HCT116 (cell line): ENCODE data around the gene ANTKMT. TPM values are rescaled to one million over a fixed set of nuclear protein-coding genes. Genes with fewer than 3 reads are reported as not detected.

Experiments
- ATAC-seq: fragments of 200-7000 bp; cut with Tn5 transposase; 2 replicates; pipeline ENCODE4 v1.9.1; 2020; ENCODE audit warnings: mild to moderate bottlenecking, moderate library complexity
- BruUV-seq: library from RNA; stranded (reverse); fragments of 400-500 nt; replicated peaks from 2 replicates; lab custom pipeline; 2021; lab: Mats Ljungman, UMichigan
- CTCF ChIA-PET: fragments of 300-600 bp; sonication (Branson Sonifier 250); formaldehyde crosslinking; loops from one replicate; lab custom pipeline; 2021; ENCODE audit warnings: antibody characterized with exemption; lab: Charles Lee
- POLR2A ChIA-PET: fragments of 300-600, 350-600 bp; sonication (Branson Sonifier 250); formaldehyde crosslinking; loops from one replicate; lab custom pipeline; 2021; ENCODE audit warnings: antibody characterized with exemption; lab: Charles Lee
- RAD21 ChIA-PET, 2 experiments: fragments of 300-600 bp; sonication (Branson Sonifier 250); formaldehyde crosslinking; loops; one replicate each; lab custom pipeline; 2023; ENCODE audit warnings: low total read pairs in 2 of 2; ENCODE audit not compliant: uncharacterized antibody in 2 of 2, unreplicated experiment in 2 of 2, low non-redundant PET in 1 of 2; lab: Charles Lee
- DNase-seq: peaks from one replicate; pipeline ENCODE4 v3.0.0-alpha.2; 2010; ENCODE audit warnings: low read depth, low spot score
- H2AFZ ChIP-seq: fragments of 200-600 bp; shearing (Covaris generic), sonication (generic); 2 replicates; pipeline ENCODE4 v1.6.1; 2017; ENCODE audit warnings: low read depth, mixed run types, mixed read lengths, antibody characterized with exemption, low read length; ENCODE audit not compliant: poor library complexity, severe bottlenecking
- H3K27ac ChIP-seq: 2 replicates; pipeline ENCODE4 v1.5.1; 2012; ENCODE audit warnings: low read depth, low read length
- H3K27me3 ChIP-seq: fragments of 200-600 bp; sonication (generic); 2 replicates; pipeline ENCODE4 v1.6.1; 2016; ENCODE audit warnings: mixed run types, low read length, mixed read lengths; ENCODE audit not compliant: insufficient read depth
- H3K36me3 ChIP-seq, 2 experiments: fragments of 200-500 bp in 1 of 2; fragments of 200-600 bp in 1 of 2; sonication (Bioruptor generic) in 1 of 2; sonication (generic) in 1 of 2; 2 replicates each; pipeline versions ENCODE4 v1.5.1 to v1.6.1; 2014 to 2016; ENCODE audit warnings: low read length in 2 of 2, inconsistent platforms in 1 of 2, mixed read lengths in 1 of 2, mixed run types in 1 of 2; ENCODE audit not compliant: insufficient read depth in 2 of 2, control insufficient read depth in 1 of 2
- H3K4me1 ChIP-seq, 2 experiments: fragments of 200-600 bp in 1 of 2; sonication (generic) in 1 of 2; 2 replicates each; pipeline versions ENCODE4 v1.5.1 to v1.6.1; 2012 to 2017; ENCODE audit warnings: low read length in 2 of 2, inconsistent platforms in 1 of 2, mild to moderate bottlenecking in 1 of 2, mixed read lengths in 1 of 2, mixed run types in 1 of 2, moderate library complexity in 1 of 2; ENCODE audit not compliant: insufficient read depth in 2 of 2, control insufficient read depth in 1 of 2
- H3K4me2 ChIP-seq: fragments of 200-600 bp; sonication (generic); 2 replicates; pipeline ENCODE4 v1.6.1; 2017; ENCODE audit warnings: mixed run types, low read length, mixed read lengths
- H3K4me3 ChIP-seq, 2 experiments: fragments of 200-600 bp in 1 of 2; sonication (generic) in 1 of 2; replicated peaks in 1 of 2; 2 replicates each; pipeline ENCODE4 v1.5.1; 2011 to 2016; ENCODE audit warnings: low read length in 2 of 2, control low read depth in 1 of 2, low read depth in 1 of 2, mild to moderate bottlenecking in 1 of 2, mixed read lengths in 1 of 2, mixed run types in 1 of 2
- H3K79me2 ChIP-seq: fragments of 200-600 bp; sonication (generic); 2 replicates; pipeline ENCODE4 v1.6.1; 2017; ENCODE audit warnings: mild to moderate bottlenecking, mixed run types, low read length, moderate library complexity, mixed read lengths; ENCODE audit not compliant: insufficient read depth
- H3K9ac ChIP-seq: fragments of 200-600 bp; sonication (generic); 2 replicates; pipeline ENCODE4 v1.6.1; 2016; ENCODE audit warnings: low read length, mixed read lengths
- H3K9me2 ChIP-seq: fragments of 200-600 bp; sonication (generic), shearing (Covaris generic); 2 replicates; pipeline ENCODE4 v1.6.1; 2017; ENCODE audit warnings: mixed run types, mild to moderate bottlenecking, moderate library complexity; ENCODE audit not compliant: insufficient read depth
- H3K9me3 ChIP-seq, 2 experiments: fragments of 200-500 bp in 1 of 2; fragments of 200-600 bp in 1 of 2; sonication (Bioruptor generic) in 1 of 2; sonication (generic) in 1 of 2; 2 replicates each; pipeline ENCODE4 v1.6.1; 2014 to 2017; ENCODE audit warnings: low read length in 2 of 2, mixed read lengths in 2 of 2, inconsistent platforms in 1 of 2, low read depth in 1 of 2, mild to moderate bottlenecking in 1 of 2, mixed run types in 1 of 2, moderate library complexity in 1 of 2; ENCODE audit not compliant: control insufficient read depth in 1 of 2, insufficient read depth in 1 of 2
- H4K20me1 ChIP-seq: fragments of 200-600 bp; sonication (generic), shearing (Covaris generic); 2 replicates; pipeline ENCODE4 v1.6.1; 2017; ENCODE audit warnings: mixed run types, mild to moderate bottlenecking, moderate library complexity; ENCODE audit not compliant: insufficient read depth
- CBX3 ChIP-seq: IDR thresholded peaks from 2 replicates; pipeline ENCODE4 v1.6.1; 2012; ENCODE audit warnings: low read depth
- CEBPB ChIP-seq: IDR thresholded peaks from 2 replicates; pipeline ENCODE4 v1.6.1; 2012; ENCODE audit warnings: low read depth
- EGR1 ChIP-seq: IDR thresholded peaks from 2 replicates; pipeline ENCODE4 v1.6.1; 2012; ENCODE audit warnings: low read depth
- ELF1 ChIP-seq: IDR thresholded peaks from 2 replicates; pipeline ENCODE4 v1.6.1; 2012; ENCODE audit warnings: low read depth, borderline replicate concordance
- EZH2phosphoT487 ChIP-seq: fragments of 200-600 bp; IDR thresholded peaks from 2 replicates; pipeline ENCODE4 v1.6.1; 2018; ENCODE audit warnings: antibody characterized with exemption, borderline replicate concordance
- JUND ChIP-seq: IDR thresholded peaks from 2 replicates; pipeline ENCODE4 v1.6.1; 2012
- POLR2A ChIP-seq: IDR thresholded peaks from 2 replicates; pipeline ENCODE4 v1.7.0; 2011; ENCODE audit warnings: borderline replicate concordance; ENCODE audit not compliant: insufficient read depth, insufficient read length; ENCODE audit errors: extremely low read depth
- POLR2AphosphoS5 ChIP-seq: IDR thresholded peaks from 2 replicates; pipeline ENCODE4 v1.6.1; 2011; ENCODE audit warnings: mild to moderate bottlenecking, low read depth, low read length, moderate library complexity
- RAD21 ChIP-seq: IDR thresholded peaks from 2 replicates; pipeline ENCODE4 v1.6.1; 2012; ENCODE audit warnings: low read depth, mild to moderate bottlenecking
- SP1 ChIP-seq: IDR thresholded peaks from 2 replicates; pipeline ENCODE4 v1.6.1; 2012; ENCODE audit warnings: low read depth
- SRF ChIP-seq: IDR thresholded peaks from 2 replicates; pipeline ENCODE4 v1.6.1; 2012; ENCODE audit warnings: low read depth
- ZFX ChIP-seq: fragments of 450-650 bp; IDR thresholded peaks from 2 replicates; pipeline ENCODE4 v1.6.1; 2017
- intact Hi-C: fragments of 100-400 bp; cut with micrococcal nuclease; formaldehyde crosslinking; loops from 2 replicates; pipeline ENCODE4 v1.10.0; 2022
- total RNA-seq: library from RNA; stranded (reverse); gene quantifications from one replicate; pipeline ENCODE4 v1.2.1, GENCODE V29; 2021; ENCODE audit not compliant: unreplicated experiment
- TF ChIP-seq, protein P1 (sequence below): IDR thresholded peaks from 2 replicates; pipeline ENCODE4 v1.6.1; 2011; ENCODE audit warnings: mild to moderate bottlenecking, low read length, moderate library complexity; ENCODE audit not compliant: insufficient replicate concordance; ENCODE audit errors: extremely low read depth
- TF ChIP-seq, protein P2 (sequence below), 3 experiments: fragments of 200-600 bp in 1 of 3; sonication (generic) in 1 of 3; IDR thresholded peaks in 2 of 3; conservative IDR thresholded peaks in 1 of 3; 2 replicates each; pipeline ENCODE4 v1.5.1; 2012 to 2017; ENCODE audit warnings: low read depth in 2 of 3, low read length in 2 of 3, antibody characterized with exemption in 1 of 3, borderline replicate concordance in 1 of 3, control low read depth in 1 of 3, mild to moderate bottlenecking in 1 of 3, mixed read lengths in 1 of 3, mixed run types in 1 of 3, moderate library complexity in 1 of 3; ENCODE audit not compliant: insufficient read depth in 1 of 3
- TF ChIP-seq, protein P3 (sequence below): IDR thresholded peaks from 2 replicates; pipeline ENCODE4 v1.6.1; 2012; ENCODE audit warnings: low read depth

The ANTKMT gene
- total RNA-seq, 1 experiment from 2014 or later: 65.4 TPM

DNA sequence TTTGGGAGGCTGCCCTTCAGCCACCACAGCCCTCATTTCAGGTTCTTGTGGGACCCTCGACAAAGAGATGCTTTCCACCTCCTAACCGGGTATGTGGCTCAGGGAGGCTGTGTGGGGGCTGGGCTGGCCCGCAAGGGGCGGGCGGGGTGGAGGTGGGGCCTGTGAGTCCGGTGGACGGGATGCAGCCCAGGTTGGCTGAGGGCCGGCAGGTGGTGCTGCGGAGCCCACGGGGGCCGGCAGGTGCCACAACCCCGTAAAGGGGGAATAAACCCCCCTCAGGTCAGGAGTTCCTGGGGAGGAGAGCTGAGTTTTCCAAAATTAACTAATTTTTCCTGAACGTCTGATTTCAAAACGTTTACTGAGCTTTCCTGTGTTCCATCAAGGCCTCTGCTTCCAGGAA lies 24.8 kb downstream of the ANTKMT start:
- POLR2A ChIA-PET: no interaction called here
- Histone ChIP-seq H3K4me2 (peak overlapping the region; percentile 39; the same call in 1 of the 2 replicates), H4K20me1 (no peaks in the 10 kb centered on the region), H3K4me1 (peaks cover 2 to 18% of the 10 kb centered on the region in 2 experiments; a peak in 3 of 4 replicates), H3K79me2 (no peaks in the 10 kb centered on the region), H3K36me3 (no peaks in the 10 kb centered on the region), H3K4me3 (no peak overlapping the region), H3K27me3 (no peaks in the 10 kb centered on the region), H3K9me3 (no peaks in the 10 kb centered on the region), H2AFZ (no peak overlapping the region), H3K9ac (no peak overlapping the region), H3K9me2 (no peaks in the 10 kb centered on the region), H3K27ac (no peak overlapping the region)
- ATAC-seq (peak; percentile 81), DNase-seq (no peak)
- CTCF ChIA-PET: interaction anchor here (1.7 to 2.7 kb wide), 2 partner anchors 16 to 39 kb away, joined by 9 to 11 read pairs; partner anchors contain the start of gene MSLN
- intact Hi-C loops: loop anchor here (2.0 kb wide), 1 partner anchor 39 kb away; no protein-coding TSS in a partner anchor
- RAD21 ChIA-PET: no interaction called here
- BruUV-seq: no TSS peak
- TF ChIP-seq ZFX: no peak
- TF ChIP-seq EZH2phosphoT487: no peak
- no peak for TF ChIP-seq CBX3
- TF ChIP-seq, protein P1, sequence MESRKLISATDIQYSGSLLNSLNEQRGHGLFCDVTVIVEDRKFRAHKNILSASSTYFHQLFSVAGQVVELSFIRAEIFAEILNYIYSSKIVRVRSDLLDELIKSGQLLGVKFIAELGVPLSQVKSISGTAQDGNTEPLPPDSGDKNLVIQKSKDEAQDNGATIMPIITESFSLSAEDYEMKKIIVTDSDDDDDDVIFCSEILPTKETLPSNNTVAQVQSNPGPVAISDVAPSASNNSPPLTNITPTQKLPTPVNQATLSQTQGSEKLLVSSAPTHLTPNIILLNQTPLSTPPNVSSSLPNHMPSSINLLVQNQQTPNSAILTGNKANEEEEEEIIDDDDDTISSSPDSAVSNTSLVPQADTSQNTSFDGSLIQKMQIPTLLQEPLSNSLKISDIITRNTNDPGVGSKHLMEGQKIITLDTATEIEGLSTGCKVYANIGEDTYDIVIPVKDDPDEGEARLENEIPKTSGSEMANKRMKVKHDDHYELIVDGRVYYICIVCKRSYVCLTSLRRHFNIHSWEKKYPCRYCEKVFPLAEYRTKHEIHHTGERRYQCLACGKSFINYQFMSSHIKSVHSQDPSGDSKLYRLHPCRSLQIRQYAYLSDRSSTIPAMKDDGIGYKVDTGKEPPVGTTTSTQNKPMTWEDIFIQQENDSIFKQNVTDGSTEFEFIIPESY: no peak
- TF ChIP-seq SRF: no peak
- TF ChIP-seq ELF1: no peak
- TF ChIP-seq, protein P2, sequence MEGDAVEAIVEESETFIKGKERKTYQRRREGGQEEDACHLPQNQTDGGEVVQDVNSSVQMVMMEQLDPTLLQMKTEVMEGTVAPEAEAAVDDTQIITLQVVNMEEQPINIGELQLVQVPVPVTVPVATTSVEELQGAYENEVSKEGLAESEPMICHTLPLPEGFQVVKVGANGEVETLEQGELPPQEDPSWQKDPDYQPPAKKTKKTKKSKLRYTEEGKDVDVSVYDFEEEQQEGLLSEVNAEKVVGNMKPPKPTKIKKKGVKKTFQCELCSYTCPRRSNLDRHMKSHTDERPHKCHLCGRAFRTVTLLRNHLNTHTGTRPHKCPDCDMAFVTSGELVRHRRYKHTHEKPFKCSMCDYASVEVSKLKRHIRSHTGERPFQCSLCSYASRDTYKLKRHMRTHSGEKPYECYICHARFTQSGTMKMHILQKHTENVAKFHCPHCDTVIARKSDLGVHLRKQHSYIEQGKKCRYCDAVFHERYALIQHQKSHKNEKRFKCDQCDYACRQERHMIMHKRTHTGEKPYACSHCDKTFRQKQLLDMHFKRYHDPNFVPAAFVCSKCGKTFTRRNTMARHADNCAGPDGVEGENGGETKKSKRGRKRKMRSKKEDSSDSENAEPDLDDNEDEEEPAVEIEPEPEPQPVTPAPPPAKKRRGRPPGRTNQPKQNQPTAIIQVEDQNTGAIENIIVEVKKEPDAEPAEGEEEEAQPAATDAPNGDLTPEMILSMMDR (IDR thresholded peaks at IDR 0.05 in 2 of 3, conservative IDR thresholded peaks at IDR 0.05 in 1 of 3; ENCODE audit: borderline replicate concordance in 1 of 3, insufficient read depth in 1 of 3, low read depth in 2 of 3, low read length in 2 of 3): peak; percentile 52 to 76 (median 70)
- TF ChIP-seq RAD21: peak; percentile 65
- no peak for TF ChIP-seq JUND
- TF ChIP-seq CEBPB: no peak
- TF ChIP-seq POLR2A: no peak
- no peak for TF ChIP-seq SP1
- TF ChIP-seq, protein P3, sequence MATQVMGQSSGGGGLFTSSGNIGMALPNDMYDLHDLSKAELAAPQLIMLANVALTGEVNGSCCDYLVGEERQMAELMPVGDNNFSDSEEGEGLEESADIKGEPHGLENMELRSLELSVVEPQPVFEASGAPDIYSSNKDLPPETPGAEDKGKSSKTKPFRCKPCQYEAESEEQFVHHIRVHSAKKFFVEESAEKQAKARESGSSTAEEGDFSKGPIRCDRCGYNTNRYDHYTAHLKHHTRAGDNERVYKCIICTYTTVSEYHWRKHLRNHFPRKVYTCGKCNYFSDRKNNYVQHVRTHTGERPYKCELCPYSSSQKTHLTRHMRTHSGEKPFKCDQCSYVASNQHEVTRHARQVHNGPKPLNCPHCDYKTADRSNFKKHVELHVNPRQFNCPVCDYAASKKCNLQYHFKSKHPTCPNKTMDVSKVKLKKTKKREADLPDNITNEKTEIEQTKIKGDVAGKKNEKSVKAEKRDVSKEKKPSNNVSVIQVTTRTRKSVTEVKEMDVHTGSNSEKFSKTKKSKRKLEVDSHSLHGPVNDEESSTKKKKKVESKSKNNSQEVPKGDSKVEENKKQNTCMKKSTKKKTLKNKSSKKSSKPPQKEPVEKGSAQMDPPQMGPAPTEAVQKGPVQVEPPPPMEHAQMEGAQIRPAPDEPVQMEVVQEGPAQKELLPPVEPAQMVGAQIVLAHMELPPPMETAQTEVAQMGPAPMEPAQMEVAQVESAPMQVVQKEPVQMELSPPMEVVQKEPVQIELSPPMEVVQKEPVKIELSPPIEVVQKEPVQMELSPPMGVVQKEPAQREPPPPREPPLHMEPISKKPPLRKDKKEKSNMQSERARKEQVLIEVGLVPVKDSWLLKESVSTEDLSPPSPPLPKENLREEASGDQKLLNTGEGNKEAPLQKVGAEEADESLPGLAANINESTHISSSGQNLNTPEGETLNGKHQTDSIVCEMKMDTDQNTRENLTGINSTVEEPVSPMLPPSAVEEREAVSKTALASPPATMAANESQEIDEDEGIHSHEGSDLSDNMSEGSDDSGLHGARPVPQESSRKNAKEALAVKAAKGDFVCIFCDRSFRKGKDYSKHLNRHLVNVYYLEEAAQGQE: no peak
- TF ChIP-seq EGR1: no peak
- TF ChIP-seq POLR2AphosphoS5: no peak
